RWPE1 (cell line): Measurements from ENCODE around the gene POM121L2.

Experiments used
- CTCF ChIA-PET: fragments of 350-600 bp; sonication (Branson Sonifier 250); formaldehyde crosslinking; extraction: SDS; loops from one replicate; lab custom pipeline; 2021; lab: Yijun Ruan, JAX
- POLR2A ChIA-PET: fragments of 400-600 bp; formaldehyde crosslinking; extraction: SDS; loops from one replicate; lab custom pipeline; 2020; ENCODE audit warnings: antibody characterized with exemption; ENCODE audit not compliant: low non-redundant PET; lab: Yijun Ruan, JAX
- DNase-seq: peaks from one replicate; pipeline ENCODE4 v3.0.0; 2012; ENCODE audit warnings: low spot score
- H3K27ac ChIP-seq: fragments of 450-650 bp; 2 replicates; pipeline ENCODE4 v1.5.1; 2017
- TF ChIP-seq, protein P1 (sequence below): fragments of 450-650 bp; conservative IDR thresholded peaks from 2 replicates; pipeline ENCODE4 v1.5.1; 2017; ENCODE audit warnings: low read depth, mild to moderate bottlenecking

The POM121L2 gene

DNA sequence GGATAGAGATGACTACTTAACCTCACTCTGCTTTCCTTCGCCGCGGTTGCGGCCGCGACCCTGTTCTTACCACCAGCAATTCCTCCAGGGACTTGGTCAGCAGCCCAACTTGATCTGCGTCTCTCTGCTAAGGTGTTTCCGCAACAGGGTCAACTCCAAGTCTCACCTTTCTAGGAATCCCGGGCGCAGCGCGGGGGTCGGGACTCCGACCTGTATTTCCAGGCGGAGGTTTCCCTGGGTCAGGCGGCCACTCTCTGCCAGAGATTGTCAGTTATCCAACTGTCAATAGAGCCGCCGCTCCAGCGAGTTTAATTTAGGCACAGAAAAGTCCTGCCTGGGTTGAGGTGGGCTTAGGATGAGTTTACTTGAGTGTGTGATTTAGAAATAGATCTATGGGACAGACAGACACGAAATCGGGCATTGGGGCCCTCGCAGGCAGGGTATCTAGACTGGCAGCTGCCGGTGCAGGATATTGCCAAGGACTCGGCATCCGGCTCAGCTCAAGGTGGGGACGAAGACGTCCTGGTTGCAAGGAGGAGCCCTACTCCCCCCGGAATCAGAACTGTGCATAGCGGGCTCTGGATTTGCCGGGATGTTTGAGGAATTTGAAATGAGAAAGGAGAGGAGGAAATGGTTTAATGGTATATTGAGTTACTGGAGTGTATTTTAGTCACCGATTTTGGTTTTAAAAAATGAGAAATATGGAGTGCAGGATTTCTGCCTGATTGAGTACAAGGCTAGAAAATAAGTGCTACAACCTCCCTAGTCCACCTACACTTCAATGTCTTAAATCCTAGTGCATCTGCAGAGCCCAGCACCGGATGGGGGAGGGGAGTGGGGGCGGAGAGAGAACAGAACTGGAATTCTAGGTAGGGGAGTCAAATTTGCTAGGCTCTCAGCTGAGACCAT, 23.7 kb downstream of the POM121L2 start:
- ChIA-PET POLR2A (no interaction called here), CTCF (no interaction called here)
- DNase-seq = no peak
- TF ChIP-seq, protein P1, sequence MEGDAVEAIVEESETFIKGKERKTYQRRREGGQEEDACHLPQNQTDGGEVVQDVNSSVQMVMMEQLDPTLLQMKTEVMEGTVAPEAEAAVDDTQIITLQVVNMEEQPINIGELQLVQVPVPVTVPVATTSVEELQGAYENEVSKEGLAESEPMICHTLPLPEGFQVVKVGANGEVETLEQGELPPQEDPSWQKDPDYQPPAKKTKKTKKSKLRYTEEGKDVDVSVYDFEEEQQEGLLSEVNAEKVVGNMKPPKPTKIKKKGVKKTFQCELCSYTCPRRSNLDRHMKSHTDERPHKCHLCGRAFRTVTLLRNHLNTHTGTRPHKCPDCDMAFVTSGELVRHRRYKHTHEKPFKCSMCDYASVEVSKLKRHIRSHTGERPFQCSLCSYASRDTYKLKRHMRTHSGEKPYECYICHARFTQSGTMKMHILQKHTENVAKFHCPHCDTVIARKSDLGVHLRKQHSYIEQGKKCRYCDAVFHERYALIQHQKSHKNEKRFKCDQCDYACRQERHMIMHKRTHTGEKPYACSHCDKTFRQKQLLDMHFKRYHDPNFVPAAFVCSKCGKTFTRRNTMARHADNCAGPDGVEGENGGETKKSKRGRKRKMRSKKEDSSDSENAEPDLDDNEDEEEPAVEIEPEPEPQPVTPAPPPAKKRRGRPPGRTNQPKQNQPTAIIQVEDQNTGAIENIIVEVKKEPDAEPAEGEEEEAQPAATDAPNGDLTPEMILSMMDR = no peak
- H3K27ac ChIP-seq = no peak overlapping the region

DNA sequence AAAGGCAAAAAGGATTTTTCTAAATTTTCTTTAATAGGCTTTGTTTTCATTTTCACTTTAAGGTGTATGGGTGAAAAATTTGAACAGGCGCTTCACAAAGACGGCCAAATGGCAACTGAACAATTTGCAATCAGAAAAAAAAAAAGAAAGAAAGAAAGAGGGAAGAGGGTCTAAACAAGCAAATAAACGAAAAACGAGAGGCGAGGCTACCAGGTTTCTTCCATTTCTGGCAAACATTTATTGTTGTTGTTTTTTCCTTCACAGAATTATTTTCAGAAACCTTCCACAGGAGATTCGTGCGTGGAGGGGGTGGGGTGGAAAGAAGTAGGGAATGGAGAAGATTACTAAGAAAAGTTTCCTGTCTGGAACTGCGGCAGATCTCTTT, 24.3 kb downstream of the POM121L2 start:
- no peak overlapping the region for H3K27ac ChIP-seq
- TF ChIP-seq, protein P1 = no peak
- no peak for DNase-seq
- ChIA-PET POLR2A (no interaction called here), CTCF (interaction anchor here (0.6 kb wide), 1 partner anchor 89 kb away, joined by 3 read pairs; no protein-coding TSS in a partner anchor)

DNA sequence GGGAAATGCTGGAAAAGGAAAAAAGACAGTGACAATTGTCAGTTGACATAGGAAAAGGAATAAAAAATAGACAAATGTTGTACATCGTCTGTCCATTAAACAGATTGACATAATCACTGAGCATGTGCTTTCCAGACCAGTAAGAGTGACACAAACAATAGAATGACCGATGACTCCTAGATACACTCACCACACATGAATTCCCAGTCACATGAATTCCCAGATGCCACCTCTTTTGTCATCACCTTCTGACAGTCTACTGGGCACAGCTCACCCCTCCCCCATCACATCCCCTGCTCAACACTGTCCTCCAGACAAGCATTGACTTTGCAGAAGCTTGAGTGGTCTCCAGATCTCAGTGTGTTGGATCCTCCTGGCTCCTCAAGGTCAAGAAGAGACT, 25.9 kb downstream of the POM121L2 start:
- no peak for DNase-seq
- no peak overlapping the region for H3K27ac ChIP-seq
- CTCF ChIA-PET = interaction anchor here (0.6 kb wide), 2 partner anchors 24 to 30 kb away, joined by 3 to 4 read pairs; no protein-coding TSS in a partner anchor
- POLR2A ChIA-PET = no interaction called here
- TF ChIP-seq, protein P1 = no peak

DNA sequence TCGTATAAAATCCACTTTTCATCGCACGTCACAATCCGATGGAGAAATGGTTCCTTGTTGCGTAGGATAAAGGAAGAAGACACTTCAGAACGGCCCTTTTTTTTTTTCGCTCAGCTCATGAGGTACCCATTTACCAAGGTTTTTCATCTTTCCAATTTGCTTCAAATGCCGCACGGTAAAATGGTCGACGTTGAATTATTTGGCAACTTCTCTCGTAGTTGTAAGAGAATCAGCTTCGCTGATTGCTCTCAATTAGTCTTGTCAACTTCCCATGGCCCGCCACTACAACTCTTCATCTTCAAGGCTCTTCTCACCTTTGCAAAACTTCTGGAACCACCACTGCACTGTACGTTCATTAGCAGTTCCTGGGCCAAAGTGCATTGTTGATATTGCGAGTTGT, 28.8 kb downstream of the POM121L2 start:
- DNase-seq = no peak
- POLR2A ChIA-PET = no interaction called here
- CTCF ChIA-PET = no interaction called here
- TF ChIP-seq, protein P1 = no peak
- H3K27ac ChIP-seq = no peak overlapping the region

DNA sequence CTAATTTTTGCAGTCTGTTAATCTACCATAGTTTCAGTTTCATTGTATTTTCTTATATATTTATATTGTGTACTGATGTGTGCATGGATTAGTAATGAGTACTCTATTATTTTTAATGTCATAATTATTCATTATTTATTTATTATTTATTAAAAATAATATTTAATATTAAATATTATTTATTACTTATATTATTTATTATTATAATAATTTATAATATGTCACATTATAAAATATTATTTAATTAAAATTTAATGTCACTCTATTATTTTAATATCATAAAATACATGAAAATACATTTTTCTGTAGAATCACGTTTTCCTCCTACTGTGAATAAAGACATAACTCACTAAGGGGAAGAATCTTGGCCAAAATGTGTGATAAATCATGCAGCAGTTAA, 30.5 kb downstream of the POM121L2 start:
- ChIA-PET POLR2A (no interaction called here), CTCF (interaction anchor here (0.6 kb wide), 1 partner anchor 870 kb away, joined by 3 read pairs; no protein-coding TSS in a partner anchor)
- no peak overlapping the region for H3K27ac ChIP-seq
- no peak for DNase-seq
- TF ChIP-seq, protein P1 = no peak

DNA sequence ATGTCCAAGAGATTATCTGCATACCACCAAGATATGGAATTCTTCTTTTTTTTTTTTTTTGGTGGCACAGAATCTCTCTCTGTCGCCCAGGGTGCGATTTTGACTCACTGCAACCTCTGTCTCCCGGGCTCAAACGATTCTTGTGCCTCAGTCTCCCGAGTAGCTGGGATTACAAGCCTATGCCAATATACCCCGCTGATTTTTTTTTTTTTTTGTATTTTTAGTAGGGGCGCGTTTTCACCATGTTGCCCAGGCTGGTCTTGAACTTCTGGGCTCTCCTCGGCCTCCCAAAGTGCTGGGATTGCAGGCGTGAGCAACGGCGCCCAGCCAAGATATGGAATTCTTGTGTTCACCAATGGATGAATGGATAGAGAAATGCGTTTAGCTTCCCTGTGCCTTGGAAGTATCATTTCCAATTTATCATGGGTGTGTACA, 31.0 kb downstream of the POM121L2 start:
- POLR2A ChIA-PET = no interaction called here
- no peak overlapping the region for H3K27ac ChIP-seq
- CTCF ChIA-PET = interaction anchor here (0.6 kb wide), 1 partner anchor 869 kb away, joined by 3 read pairs; no protein-coding TSS in a partner anchor
- TF ChIP-seq, protein P1 = no peak
- DNase-seq = no peak
